Dermis microvascular lymphatic vessel endothelial cell (primary cell): ENCODE data around the gene ARRB1. TPM values are rescaled to one million over a fixed set of nuclear protein-coding genes. Genes with fewer than 3 reads are reported as not detected.

Source experiments
- DNase-seq, 2 donors: peaks; one replicate each; pipeline versions ENCODE4 v3.0.0 to v3.0.0-alpha.2; 2010; ENCODE audit warnings: low read depth in 2 of 2
- total RNA-seq: library from RNA; depleted of rRNA; stranded (reverse); fragments of >200 nt; gene quantifications from 2 replicates; pipeline ENCODE4 v1.2.1, GENCODE V29; 2014

The ARRB1 gene
- total RNA-seq, 1 donor from 2014 or later = 167 TPM

- DNase-seq = peak; percentile 62 to 73
These were observed 117.7 kb downstream of the ARRB1 start for GRCh38 chr11:75233754-75234172.

DNA sequence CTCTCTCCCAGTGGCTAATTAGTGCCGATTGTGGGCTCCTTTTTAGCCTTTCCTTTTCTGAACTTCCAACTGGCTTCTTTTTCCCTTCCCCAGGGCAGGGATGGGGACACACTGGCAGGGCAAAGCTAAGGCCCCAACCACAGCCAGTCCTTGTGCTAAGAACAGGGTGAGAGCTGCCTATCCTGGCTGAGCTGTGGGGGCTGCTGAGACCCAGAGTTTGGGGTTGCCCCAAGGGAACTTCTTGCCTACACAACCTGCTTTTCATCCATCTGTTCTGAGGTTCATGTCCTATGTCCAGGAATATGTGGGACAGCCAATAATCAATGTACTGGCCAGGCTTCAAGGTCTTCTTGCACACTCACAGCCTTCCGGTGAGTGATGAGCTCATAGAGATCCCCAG is 120.8 kb downstream of the ARRB1 start:
- DNase-seq = no peak

DNA sequence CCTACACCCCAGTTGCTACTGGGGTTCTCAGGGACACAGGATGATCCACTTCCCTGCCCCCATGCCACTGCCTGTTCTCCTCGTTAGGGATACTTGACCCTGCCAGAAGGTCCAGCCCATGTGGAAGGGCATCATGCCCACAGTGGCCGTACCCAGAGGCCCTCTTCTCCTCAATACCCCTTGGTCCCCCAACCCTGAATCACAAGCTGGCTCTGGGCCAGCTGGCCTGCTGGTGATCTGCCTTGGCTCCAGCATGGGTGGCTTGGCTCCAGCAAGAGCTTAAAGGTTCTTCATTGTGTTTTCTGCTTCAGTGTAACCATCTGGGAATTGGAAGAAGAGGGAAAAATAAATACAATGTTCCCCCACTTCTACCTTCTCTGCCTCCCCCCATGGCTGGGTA is 122.0 kb downstream of the ARRB1 start:
- no peak for DNase-seq

- DNase-seq = no peak
These were observed 125.7 kb downstream of the ARRB1 start for GRCh38 chr11:75225794-75226193.

GRCh38 chr11:75223954-75224643 is 127.4 kb downstream of the ARRB1 start:
- DNase-seq = no peak

DNA sequence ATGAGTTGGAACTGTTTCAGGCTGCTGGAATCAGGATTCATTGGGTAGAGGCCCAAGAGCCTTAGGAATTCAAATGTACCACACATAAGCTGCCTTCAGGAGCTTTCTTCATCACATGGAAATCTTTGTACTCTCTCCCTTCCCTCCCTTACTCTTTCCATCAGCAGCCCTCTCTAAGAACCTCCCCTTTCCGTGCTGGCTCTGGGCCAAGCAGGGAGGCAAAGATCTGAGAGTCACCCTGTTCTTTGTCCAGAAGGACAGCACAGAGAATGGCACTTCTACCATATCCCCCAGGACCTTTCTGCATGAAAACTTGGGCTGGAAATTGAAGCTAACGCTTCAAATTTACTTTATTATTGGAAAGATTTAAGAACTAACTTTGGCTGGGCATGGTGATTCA is 131.6 kb downstream of the ARRB1 start:
- no peak for DNase-seq

DNA sequence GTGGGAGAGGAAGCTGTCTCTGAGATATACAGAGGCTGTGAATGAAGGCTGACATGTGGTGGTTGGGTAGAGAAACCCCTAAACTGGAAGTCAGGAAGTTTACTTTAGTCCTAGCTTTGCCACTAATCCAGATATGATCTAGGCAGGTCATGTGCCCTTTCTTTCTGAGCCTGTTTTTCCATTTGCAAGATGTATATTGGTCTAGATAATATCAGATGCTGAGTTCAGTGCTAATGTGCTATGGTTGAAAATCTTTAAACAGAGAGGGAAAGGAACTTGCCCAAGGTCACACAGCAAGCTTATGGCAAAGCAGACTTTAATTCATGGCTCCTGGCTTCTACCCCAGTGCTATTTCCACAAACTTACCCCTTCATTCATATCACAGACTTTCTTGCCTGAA is 136.6 kb downstream of the ARRB1 start:
- no peak for DNase-seq

- peak; percentile 43 to 87 for DNase-seq
These were observed 137.0 kb downstream of the ARRB1 start for GRCh38 chr11:75214411-75214821.

Other genes starting within 250 kb of the ARRB1 start
- gene SLCO2B1, start 200.6 kb downstream of the ARRB1 start, total RNA-seq = 5.0 and 8.2 TPM in 2 replicates
- gene TPBGL, start 110.9 kb downstream of the ARRB1 start, total RNA-seq = under 0.01 and 0.13 TPM in 2 replicates
- 2,725 and 2,751 TPM in 2 replicates for gene RPS3, start 47.9 kb upstream of the ARRB1 start, total RNA-seq
- 1.0 and 2.4 TPM in 2 replicates for gene KLHL35, start 81.5 kb upstream of the ARRB1 start, total RNA-seq
- gene GDPD5, start 174.3 kb upstream of the ARRB1 start, total RNA-seq = 9.8 and 21.0 TPM in 2 replicates
- 328 and 388 TPM in 2 replicates for gene SERPINH1, start 210.6 kb upstream of the ARRB1 start, total RNA-seq